K562 (cell line): ENCODE results near the gene HSPB7. TPM values are rescaled to one million over a fixed set of nuclear protein-coding genes. Genes with fewer than 3 reads are reported as not detected.

Source experiments
- CSDE1 ChIP-seq, 2 experiments: fragments of 450-650 bp; IDR thresholded peaks; 2 replicates each; pipeline ENCODE4 v1.6.1; 2016; ENCODE audit warnings: mild to moderate bottlenecking in 1 of 2
- POLR2A ChIP-seq: fragments of 450-650 bp; conservative IDR thresholded peaks from 2 replicates; pipeline ENCODE4 v1.6.1; 2016
- RNF219 ChIP-seq: fragments of 250-450 bp; sonication (Bioruptor Pico); IDR thresholded peaks from 2 replicates; pipeline ENCODE4 v1.5.0; 2022; ENCODE audit warnings: mild to moderate bottlenecking
- SFPQ ChIP-seq: fragments of 200-400 bp; formaldehyde crosslinking; IDR thresholded peaks from 2 replicates; pipeline ENCODE4 v1.6.1; 2017; ENCODE audit warnings: mild to moderate bottlenecking, low read depth, low read length, moderate library complexity
- TAF7 ChIP-seq: fragments of 450-650 bp; IDR thresholded peaks from 2 replicates; pipeline ENCODE4 v1.6.1; 2016; ENCODE audit warnings: missing genetic modification characterization, missing compliant biosample characterization
- TBL1XR1 ChIP-seq, 2 experiments: IDR thresholded peaks; 2 replicates each; pipeline ENCODE4 v1.6.1; 2012; ENCODE audit warnings: improper control_type of control experiment in 2 of 2, low read length in 2 of 2, mild to moderate bottlenecking in 1 of 2
- WHSC1 ChIP-seq: IDR thresholded peaks from one replicate; pipeline ENCODE4 v1.6.1; 2012; ENCODE audit warnings: low read length, control low read depth, inconsistent platforms
- ZFP91 ChIP-seq: sonication (generic); formaldehyde crosslinking; IDR thresholded peaks from 2 replicates; pipeline ENCODE4 v1.8.0; 2022; ENCODE audit warnings: mild to moderate bottlenecking, missing genetic modification reagents
- ZNF184 ChIP-seq: sonication (generic); formaldehyde crosslinking; IDR thresholded peaks from 2 replicates; pipeline ENCODE4 v1.5.0; 2020; ENCODE audit warnings: missing genetic modification reagents
- ZNF398 ChIP-seq: fragments of 250-450 bp; sonication (Bioruptor Pico); IDR thresholded peaks from 2 replicates; pipeline ENCODE4 v1.8.0; 2021; ENCODE audit warnings: moderate library complexity, mild to moderate bottlenecking, inconsistent platforms
- ZNF592 ChIP-seq: fragments of 450-650 bp; IDR thresholded peaks from 2 replicates; pipeline ENCODE4 v1.6.1; 2017; ENCODE audit warnings: antibody characterized with exemption, mild to moderate bottlenecking
- ZNF644 ChIP-seq: fragments of 200-800 bp; sonication (Bioruptor generic); IDR thresholded peaks from 2 replicates; pipeline ENCODE4 v1.6.1; 2016; ENCODE audit warnings: low read depth, missing genetic modification characterization, missing compliant biosample characterization
- ZNF696 ChIP-seq: fragments of 250-450 bp; sonication (Bioruptor Pico); conservative IDR thresholded peaks from 2 replicates; pipeline ENCODE4 v1.4.0; 2020; ENCODE audit warnings: mild to moderate bottlenecking, moderate library complexity
- ZNF79 ChIP-seq: fragments of 250-450 bp; sonication (Bioruptor Pico); IDR thresholded peaks from 2 replicates; pipeline ENCODE4 v1.4.0; 2020; ENCODE audit warnings: low read depth, mild to moderate bottlenecking, moderate library complexity
- polyA plus RNA-seq, 8 experiments: library from polyadenylated mRNA; depleted of rRNA in 4 of 8; stranded (reverse) in 5 of 8; unstranded in 3 of 8; fragments of >200 nt; fragmentation: Nextera tagmentation in 2 of 8; fragmentation: Illumina TruSeq in 1 of 8; extraction: Ambion mirVana in 2 of 8; extraction: Trizol in 1 of 8; gene quantifications; 2 replicates each; pipeline versions ENCODE4 v1.2.1 to v1.2.3, GENCODE V29; 2011 to 2014; ENCODE audit warnings: inconsistent platforms in 1 of 8, missing spikeins in 1 of 8
- total RNA-seq, 7 experiments: library from RNA; depleted of rRNA in 6 of 7; stranded (reverse); fragments of >200 nt in 6 of 7; fragmentation: Illumina TruSeq in 2 of 7; extraction: Trizol in 2 of 7; gene quantifications; 2 replicates each; pipeline versions ENCODE4 v1.2.1 to v1.2.3, GENCODE V29; 2011 to 2021; ENCODE audit warnings: low replicate concordance in 1 of 7

Gene HSPB7
- total and polyA plus RNA-seq, 9 of the 15 experiments (the other 6 are each of a cell fraction or from before 2014, with no cell fraction given): 0.05 to 0.19 (median 0.07) TPM; not detected in 6

GRCh38 chr1:15975805-15976680 is 41.8 kb downstream of the HSPB7 start, which contains the start of gene ZBTB17 (continued):
- TF ChIP-seq ZNF592 (0 out of 2 replicates have a peak, but pooled peaks have one; percentile 48), CSDE1 (IDR thresholded peaks at IDR 0.05) (no peak; a peak in 1 of 4 replicates), ZFP91 (CRISPR knock-in tag) (0 out of 2 replicates have a peak, but pooled peaks have one; percentile 76), ZNF644 (tag) (no peak; the same call in 1 of the 2 replicates), TAF7 (tag) (peak; percentile 73), WHSC1 (no peak), ZNF184 (no peak), SFPQ (no peak), ZNF696 (no peak), ZNF79 (no peak), ZNF398 (no peak), RNF219 (no peak), TBL1XR1 (IDR thresholded peaks at IDR 0.05; ENCODE audit: low read length in 2 of 2) (no peak), POLR2A (peak; percentile 83)
